GM12875 (cell line): Measurements from ENCODE around the gene OSM.

Experiments used
- H3K4me3 ChIP-seq: one replicate; pipeline ENCODE4 v1.5.1; 2011; ENCODE audit warnings: low read depth, low read length, control low read depth
- CTCF ChIP-seq: IDR thresholded peaks from 2 replicates; pipeline ENCODE4 v1.5.1; 2011; ENCODE audit warnings: low read depth, mild to moderate bottlenecking, control low read depth, inconsistent platforms, low read length, moderate library complexity, borderline replicate concordance; ENCODE audit not compliant: insufficient read depth

The OSM gene

GRCh38 chr22:30284666-30285065, 18.0 kb upstream of the OSM start:
- no peak overlapping the region for H3K4me3 ChIP-seq
- no peak for TF ChIP-seq CTCF

- no peak overlapping the region for H3K4me3 ChIP-seq
- TF ChIP-seq CTCF, result no peak
These were observed 17.5 kb upstream of the OSM start for GRCh38 chr22:30284172-30284571.

GRCh38 chr22:30283342-30283741, 16.7 kb upstream of the OSM start:
- no peak for TF ChIP-seq CTCF
- no peak overlapping the region for H3K4me3 ChIP-seq

- TF ChIP-seq CTCF, result no peak
- H3K4me3 ChIP-seq, result no peak overlapping the region
These were observed 16.0 kb upstream of the OSM start for GRCh38 chr22:30282616-30283046.

GRCh38 chr22:30280505-30280904, 13.9 kb upstream of the OSM start:
- no peak overlapping the region for H3K4me3 ChIP-seq
- TF ChIP-seq CTCF, result no peak

GRCh38 chr22:30279932-30280331, 13.3 kb upstream of the OSM start:
- no peak overlapping the region for H3K4me3 ChIP-seq
- no peak for TF ChIP-seq CTCF

- no peak overlapping the region for H3K4me3 ChIP-seq
- TF ChIP-seq CTCF, result no peak
These were observed 12.6 kb upstream of the OSM start for GRCh38 chr22:30279046-30279788.
